Fibroblast of upper back skin (primary cell): Measurements from ENCODE around the gene NLRC5.
"Not testable (repeated sequence)": the region's sequence is repeated elsewhere in the genome, so short reads cannot be mapped to it uniquely, and the experiment has no call there.

Experiments used
- DNase-seq: peaks from one replicate; pipeline ENCODE4 v3.0.0-alpha.2; 2013

Gene NLRC5

GRCh38 chr16:56982695-56983094 is 6.7 kb upstream of the NLRC5 start:
- DNase-seq: no peak

- no peak for DNase-seq
Observed at GRCh38 chr16:56983211-56983751, 6.1 kb upstream of the NLRC5 start.

- no peak for DNase-seq
Observed at GRCh38 chr16:56984639-56985038, 4.7 kb upstream of the NLRC5 start.

DNA sequence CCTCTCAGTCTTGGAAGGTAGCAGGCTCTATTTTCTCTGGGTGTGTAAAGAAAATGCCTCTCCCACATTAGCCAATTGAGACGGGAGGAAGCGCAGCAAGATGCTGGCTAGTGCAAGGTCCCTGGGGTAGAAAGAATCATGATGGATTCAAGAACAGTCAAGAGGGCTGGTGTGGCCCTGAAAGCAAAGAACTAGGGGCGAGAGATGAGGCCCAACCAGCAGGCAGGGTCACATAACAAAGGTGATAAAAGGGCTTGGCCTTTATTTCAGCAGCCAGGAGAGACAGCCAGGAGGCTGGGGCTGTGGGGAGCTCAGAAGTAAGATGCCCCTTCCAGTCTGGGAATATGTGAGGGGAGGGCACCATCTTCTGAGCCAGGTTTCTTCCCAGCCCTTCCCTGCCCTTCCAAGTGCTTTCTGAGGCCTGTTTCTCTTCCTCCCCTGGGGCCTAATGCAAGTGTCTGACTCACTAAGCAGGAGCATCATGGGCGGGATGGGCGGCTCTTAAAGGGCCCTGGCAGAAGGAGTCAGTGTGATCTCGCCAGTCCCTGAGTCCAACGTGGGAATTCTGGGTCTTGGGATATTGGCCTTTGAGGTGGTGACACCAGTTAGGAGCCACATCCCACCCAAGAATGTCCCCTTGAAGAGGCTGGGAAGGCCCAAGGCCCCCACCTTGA is 3.9 kb upstream of the NLRC5 start:
- DNase-seq: peak; percentile 89

GRCh38 chr16:56985962-56986360 is 3.4 kb upstream of the NLRC5 start:
- DNase-seq: no peak

DNA sequence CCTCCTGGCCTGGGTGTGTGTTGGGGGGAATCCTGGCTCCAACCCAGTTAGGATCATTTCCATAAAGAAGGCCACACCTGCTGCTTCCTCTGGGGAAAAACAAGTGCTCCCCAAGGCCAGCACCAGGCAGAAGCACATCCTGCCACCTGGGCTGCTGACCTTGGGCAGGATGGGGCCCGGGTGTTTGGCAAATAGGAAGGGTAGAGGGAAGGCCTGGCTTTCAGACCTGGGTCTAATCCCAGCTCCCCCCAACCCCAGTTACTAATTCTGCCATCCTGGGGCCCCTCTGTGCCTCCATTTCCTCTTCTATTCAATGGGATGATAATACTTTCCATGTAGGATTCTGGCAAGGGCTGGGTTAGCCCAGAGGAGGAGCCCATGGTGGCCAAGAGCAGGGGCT is 3.0 kb upstream of the NLRC5 start:
- DNase-seq: no peak

DNA sequence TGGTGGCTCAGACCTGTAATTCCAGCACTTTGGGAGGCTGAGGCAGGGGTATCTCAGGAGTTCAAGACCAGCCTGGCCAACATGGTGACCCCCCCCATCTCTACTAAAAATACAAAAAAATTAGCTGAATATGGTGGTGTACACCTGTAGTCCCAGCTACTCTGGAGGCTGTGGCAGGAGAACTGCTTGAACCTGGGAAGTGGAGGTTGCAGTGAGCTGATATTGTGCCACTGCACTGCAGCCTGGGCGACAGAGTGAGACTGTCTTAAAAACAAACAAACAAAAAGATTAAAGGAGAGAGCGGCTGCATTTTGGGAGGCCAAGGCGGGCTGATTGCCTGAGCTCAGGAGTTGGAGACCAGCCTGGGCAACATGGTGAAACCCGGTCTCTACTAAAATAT is 2.4 kb upstream of the NLRC5 start:
- not testable (repeated sequence) for DNase-seq

GRCh38 chr16:56987692-56988091 is 1.7 kb upstream of the NLRC5 start:
- no peak for DNase-seq

DNA sequence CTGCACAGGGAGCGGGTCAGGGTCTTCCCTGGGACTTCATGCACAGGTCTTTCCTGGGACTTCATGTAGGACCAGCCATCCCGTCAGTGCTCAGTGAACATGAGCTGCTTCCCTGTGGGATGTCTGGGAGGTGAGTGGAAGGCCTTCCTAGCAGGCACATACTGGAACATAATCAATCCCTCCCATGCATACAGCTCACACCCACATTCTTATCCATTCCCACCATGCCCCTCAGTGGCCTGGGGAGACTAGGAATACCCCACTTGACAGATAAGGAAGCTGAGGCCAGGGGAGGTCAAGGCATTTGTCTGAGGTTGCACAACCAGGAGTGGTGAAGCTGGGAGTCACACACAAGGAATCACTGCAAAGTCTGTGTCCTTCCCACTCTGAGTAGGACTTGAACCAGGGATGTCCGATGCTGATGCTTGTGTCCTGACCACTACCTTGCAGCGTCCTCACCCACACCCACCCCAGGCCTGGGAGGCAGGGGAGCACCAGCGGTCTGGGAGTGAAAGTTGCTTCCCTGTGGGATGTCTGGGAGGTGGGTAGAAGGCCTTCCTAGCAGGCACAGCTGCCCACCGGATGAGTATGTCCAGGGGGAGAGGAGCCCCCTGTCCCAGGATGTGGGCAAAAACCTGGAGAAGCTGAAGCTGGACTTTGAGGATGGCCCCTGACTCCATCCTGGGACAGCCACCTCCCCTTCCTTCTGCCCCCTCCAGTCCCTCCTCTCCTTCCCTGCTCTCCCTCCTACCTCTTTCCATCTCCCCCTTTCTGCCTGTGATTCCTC is 1.0 kb upstream of the NLRC5 start:
- DNase-seq: no peak

- no peak for DNase-seq
Observed at GRCh38 chr16:56989988-56990387, 631 bp downstream of the NLRC5 start.

DNA sequence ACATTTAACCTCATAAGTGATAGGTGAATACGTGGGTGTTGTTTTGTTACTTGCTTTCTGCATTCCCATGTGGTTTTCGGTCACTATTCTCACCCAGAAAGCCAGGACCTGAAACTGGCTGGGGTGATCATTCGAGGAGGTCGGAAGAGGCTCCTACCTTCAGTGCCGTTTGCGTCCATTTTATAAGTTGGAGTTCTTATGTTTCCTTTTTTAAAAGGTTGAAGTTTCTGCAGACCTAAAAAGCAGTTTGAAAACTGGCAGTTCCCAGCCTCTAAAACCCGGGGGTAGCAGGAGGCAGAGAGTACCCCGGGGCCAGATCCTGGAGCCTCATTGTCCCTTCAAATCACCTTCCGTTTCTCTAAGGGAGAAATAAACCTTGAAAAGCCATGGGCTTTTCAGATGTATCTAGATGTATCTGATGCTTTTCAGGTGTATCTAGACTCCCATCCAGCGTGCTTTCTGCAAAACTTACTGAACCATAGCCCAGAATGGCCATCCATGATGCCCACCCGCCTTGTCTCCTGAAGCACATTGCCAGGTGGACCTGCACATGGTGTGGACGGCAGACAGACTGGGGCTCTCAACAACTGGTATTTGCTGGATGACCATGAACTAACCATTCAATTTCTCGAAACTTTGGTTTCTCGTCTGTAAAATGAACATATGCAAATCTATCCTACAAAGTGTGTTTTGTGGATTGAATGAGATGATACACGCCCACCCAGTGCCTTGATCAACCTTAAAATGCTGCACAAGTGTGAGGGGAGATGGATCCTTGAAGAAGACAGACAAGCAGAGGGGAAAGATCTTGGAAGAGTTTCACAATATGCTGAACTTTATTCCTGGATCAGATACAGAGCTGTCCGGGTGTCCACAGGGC is 1.3 kb downstream of the NLRC5 start:
- DNase-seq: no peak

DNA sequence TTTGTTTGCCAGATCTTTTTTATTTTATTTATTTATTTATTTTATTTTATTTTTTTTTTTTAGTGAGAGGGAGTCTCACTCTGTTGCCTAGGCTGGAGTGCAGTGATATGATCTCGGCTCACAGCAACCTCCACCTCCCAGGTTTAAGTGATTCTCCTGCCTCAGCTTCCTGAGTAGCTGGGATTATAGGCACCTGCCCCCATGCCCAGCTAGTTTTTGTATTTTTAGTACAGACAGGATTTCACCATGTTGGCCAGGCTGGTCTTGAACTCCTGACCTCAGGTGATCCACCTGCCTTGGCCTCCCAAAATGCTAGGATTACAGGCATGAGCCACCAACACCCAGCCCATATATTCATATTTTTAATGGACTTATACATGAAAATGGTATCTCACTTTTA is 3.1 kb downstream of the NLRC5 start:
- not testable (repeated sequence) for DNase-seq

GRCh38 chr16:56993204-56993603 is 3.8 kb downstream of the NLRC5 start:
- no peak for DNase-seq

- no peak for DNase-seq
Observed at GRCh38 chr16:56994311-56994710, 5.0 kb downstream of the NLRC5 start.

GRCh38 chr16:56995136-56995805 is 5.9 kb downstream of the NLRC5 start:
- DNase-seq: no peak

DNA sequence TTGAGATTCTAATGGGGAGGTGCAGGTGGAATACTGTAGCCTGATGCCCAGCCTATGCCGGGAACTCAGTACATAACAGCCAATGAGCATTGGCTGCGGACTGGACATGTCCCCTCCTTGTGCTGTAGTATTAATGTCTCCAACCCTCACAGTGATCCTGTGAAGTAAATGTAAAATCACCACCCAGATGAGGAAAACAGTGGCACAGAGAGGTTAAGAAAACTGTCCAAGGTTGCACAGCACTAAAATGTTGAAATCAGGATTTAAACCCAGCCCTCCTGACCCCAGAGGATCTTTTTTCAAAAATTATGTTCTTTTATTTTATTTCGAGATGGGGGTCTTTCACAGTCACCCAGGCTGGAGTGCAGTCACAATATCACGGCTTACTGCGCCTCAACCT is 7.9 kb downstream of the NLRC5 start:
- DNase-seq: no peak

DNA sequence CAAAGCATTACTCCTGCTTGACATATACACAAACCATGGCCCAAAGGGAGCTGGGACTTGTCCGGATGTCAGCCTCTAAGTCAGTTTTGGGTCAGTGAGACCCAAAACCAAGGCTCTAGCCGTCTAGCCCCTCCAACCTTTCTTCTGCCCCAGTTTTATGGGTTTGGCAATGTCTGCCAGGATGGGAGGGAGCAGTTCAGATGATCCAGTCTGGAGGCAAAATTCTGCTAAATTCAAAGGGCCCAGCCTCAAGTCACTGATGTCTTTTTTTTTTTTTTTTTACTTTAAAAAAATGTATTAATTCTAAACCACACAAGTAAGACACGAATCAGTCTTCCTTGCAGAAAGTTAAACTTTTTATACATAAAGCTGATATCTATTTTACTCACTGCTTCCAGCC is 8.6 kb downstream of the NLRC5 start:
- DNase-seq: no peak

- DNase-seq: no peak
Observed at GRCh38 chr16:56998352-56998751, 9.0 kb downstream of the NLRC5 start.

- no peak for DNase-seq
Observed at GRCh38 chr16:56998861-56999260, 9.5 kb downstream of the NLRC5 start.

DNA sequence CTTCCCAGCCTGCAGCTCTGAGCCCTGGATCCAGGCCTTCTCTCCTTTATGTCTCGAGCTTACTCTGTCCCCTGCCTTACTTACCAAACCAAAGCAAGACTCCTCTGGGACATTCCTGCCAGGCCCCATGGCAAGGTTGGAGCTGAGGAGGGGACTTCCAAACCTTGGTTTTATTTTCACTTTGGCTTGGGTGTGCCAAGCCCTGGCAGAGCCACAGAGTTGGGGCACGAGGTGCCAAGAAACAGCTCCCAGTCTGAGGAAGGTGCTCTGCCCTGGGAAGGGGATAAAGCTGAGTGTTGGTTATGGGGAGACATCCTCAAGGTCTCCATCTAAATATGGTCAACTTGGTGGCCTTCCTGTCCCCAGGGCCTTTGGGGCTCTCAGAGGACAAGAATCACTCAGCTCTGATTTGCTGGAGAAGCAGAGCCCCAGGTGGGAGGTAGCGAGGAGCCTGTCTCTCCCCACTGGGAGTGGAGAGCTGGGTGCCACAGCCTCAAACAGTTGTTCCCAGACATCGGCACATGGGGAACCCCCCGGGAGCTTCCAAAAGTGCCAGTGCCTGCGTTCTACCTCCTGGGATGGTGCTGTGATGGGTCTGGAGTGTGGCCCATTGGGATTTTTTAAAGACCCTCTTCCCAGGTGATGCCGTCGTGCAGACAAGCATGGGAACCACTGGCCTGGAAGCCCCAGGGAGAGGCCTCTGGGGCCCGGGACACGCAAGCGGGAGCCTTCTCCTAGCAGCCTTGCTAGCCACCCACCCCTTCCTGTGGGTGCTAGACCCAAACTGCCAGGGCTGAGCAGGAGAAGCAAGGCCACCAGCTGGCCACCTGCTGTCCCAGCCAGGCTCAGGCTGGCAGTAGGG is 10.3 kb downstream of the NLRC5 start:
- no peak for DNase-seq

DNA sequence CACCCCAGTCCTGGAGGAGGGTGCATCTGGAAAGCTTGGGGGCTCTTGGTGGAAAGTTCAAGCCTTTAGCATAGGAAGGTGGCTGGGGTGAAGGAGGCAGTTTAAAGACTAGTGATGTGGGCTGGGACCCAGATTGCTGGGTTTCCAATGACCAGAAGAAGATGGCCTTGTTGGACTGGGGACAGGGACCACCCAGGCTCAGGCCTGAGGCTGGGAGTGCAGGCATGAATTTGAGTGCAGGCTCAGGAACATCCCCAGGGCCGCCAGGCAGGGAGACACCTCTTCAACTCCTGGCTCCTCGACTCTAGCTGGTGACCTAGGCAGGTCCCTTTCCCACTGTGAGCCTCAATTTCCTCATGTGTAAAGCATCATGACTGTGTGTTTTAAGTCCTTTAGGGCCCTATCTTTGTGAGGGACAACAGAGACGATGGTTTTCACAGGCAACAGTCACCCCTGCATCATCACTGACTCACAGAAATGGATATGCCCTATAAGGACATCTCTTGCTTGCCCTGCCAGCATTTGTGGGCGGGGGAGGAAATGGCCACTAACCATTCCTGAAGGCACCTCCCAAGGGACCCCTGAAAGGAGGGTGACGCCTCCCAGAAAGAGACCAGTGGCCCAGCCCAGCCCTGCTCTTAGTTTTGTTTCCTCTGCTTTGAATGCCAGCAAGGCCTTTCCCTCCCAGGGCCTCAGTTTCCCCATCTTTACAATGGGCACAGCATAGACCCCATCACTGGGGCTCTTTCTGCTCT is 11.1 kb downstream of the NLRC5 start:
- DNase-seq: peak; percentile 92
